Measurements from ENCODE around the gene EXOG. TPM values are rescaled to one million over a fixed set of nuclear protein-coding genes. Genes with fewer than 3 reads are reported as not detected.

EXOG gene
- total and polyA plus RNA-seq, 4 donors, result 5.8 to 17.2 (median 12.6) TPM

DNA sequence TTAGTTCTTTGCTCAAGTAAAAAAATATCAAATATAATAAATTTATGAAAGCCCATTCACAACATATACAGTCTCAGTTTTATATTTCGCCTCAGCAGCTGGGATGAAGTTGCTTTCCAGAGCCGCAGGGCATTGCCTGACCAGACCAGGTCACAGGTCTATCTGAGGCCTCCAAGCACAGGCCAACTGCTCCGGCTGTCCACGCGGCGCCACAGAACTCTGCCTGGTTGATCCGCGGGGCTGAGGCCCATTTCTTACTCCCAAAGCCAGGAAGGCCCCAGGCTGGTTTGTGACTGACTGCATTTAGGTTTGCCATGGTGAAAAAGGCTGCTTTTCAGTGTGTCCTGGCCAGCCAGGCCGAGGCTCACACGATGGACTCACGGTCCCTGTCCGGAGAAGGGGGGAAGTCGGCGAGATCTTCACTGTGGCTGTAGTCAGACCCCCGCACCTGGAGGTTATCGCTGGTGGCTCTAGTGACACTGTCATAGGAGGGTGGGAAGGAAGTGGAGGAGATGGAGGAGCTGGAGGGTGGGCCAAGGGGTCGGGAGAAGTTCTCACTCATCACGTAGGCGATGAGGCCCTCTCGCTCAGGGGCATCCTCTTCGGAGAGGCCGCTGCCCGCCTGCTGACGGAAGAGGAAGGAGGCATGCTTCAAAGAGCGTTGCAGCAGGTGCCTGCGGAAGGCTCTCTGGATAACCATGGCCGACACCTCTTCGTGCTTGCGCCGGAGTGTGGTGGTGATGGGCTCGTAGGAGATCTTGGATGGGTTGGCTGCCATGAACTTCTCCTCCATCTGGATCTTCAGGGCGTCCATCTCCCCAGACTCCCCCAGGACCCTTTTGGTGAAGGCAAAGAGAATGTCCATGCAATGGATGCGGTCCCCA is 54.1 kb downstream of the EXOG start:
- ATAC-seq (ENCODE audit: low FRiP score) (no peak), DNase-seq (peak in 1 of 2 donors; percentile 50)
- intact Hi-C loops (cut with DNase I), result no loop called here
- Histone ChIP-seq H3K27me3 (ENCODE audit: control insufficient read depth in 1 of 2, insufficient read depth in 2 of 2, low read length in 1 of 2) (no peaks in the 10 kb centered on the region), H3K9me3 (ENCODE audit: control insufficient read depth, low read length) (peaks cover 2% of the 10 kb centered on the region), H3K4me3 (ENCODE audit: low read length in 2 of 2) (no peak overlapping the region), H3K36me3 (ENCODE audit: control insufficient read depth in 1 of 2, insufficient read depth in 2 of 2, low read length in 1 of 2) (no peaks in the 10 kb centered on the region), H3K27ac (ENCODE audit: low read depth in 1 of 2, low read length in 2 of 2) (no peak overlapping the region), H3K4me1 (ENCODE audit: control insufficient read depth in 1 of 2, insufficient read depth in 2 of 2, low read length in 2 of 2) (no peaks in the 10 kb centered on the region)
- WGBS, 2 donors, result 96 to 97% methylated on average over 33 of the region's 33 CpGs

DNA sequence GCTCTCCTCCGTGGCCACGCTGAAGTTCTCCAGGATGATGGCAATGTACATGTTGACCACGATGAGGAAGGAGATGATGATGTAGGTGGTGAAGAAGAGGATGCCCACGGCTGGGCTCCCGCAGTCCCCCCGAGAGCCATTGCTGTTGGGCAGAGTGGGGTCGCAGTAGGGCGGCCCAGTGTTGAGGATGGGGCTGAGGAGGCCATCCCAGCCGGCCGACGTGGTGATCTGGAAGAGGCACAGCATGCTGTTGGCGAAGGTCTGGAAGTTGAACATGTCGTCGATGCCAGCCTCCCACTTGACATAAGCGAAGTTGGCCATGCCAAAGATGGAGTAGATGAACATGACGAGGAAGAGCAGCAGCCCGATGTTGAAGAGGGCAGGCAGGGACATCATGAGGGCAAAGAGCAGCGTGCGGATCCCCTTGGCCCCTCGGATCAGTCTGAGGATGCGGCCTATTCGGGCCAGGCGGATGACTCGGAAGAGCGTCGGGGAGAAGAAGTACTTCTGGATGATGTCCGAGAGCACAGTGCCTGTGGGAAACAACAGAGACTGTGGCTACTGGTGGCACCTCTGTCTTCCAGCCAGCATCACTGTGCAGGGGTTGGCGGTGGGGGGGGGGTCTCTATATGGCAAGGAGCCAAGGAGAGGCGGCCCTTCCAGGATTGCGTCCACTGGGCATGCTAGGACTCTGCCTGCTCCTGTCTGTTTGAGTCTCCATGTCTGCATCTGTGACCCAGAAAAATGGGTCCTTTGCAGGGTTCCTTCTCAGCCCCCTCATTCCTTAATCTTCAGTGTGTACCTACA is 55.1 kb downstream of the EXOG start:
- H3K36me3 ChIP-seq (ENCODE audit: control insufficient read depth in 1 of 2, insufficient read depth in 2 of 2, low read length in 1 of 2), result no peaks in the 10 kb centered on the region
- H3K9me3 ChIP-seq (ENCODE audit: control insufficient read depth, low read length), result peaks cover 2% of the 10 kb centered on the region
- whole genome bisulfite sequencing, 2 donors, result 94 to 95% methylated on average over 30 of the region's 30 CpGs
- H3K27ac ChIP-seq (ENCODE audit: low read depth in 1 of 2, low read length in 2 of 2), result no peak overlapping the region
- intact Hi-C loops (cut with DNase I), result no loop called here
- H3K4me1 ChIP-seq (ENCODE audit: control insufficient read depth in 1 of 2, insufficient read depth in 2 of 2, low read length in 2 of 2), result no peaks in the 10 kb centered on the region
- DNase-seq, result peak in 1 of 2 donors; percentile 47
- no peak overlapping the region for H3K4me3 ChIP-seq (ENCODE audit: low read length in 2 of 2)
- H3K27me3 ChIP-seq (ENCODE audit: control insufficient read depth in 1 of 2, insufficient read depth in 2 of 2, low read length in 1 of 2), result no peaks in the 10 kb centered on the region
- ATAC-seq (ENCODE audit: low FRiP score), result no peak

GRCh38 chr3:38552364-38552763 is 56.2 kb downstream of the EXOG start:
- WGBS, 2 donors, result 76 to 81% methylated on average over 6 of the region's 6 CpGs
- no peak for ATAC-seq (ENCODE audit: low FRiP score)
- no peak for DNase-seq
- no peak overlapping the region for H3K4me3 ChIP-seq (ENCODE audit: low read length in 2 of 2)
- H3K4me1 ChIP-seq (ENCODE audit: control insufficient read depth in 1 of 2, insufficient read depth in 2 of 2, low read length in 2 of 2), result no peaks in the 10 kb centered on the region
- no peaks in the 10 kb centered on the region for H3K36me3 ChIP-seq (ENCODE audit: control insufficient read depth in 1 of 2, insufficient read depth in 2 of 2, low read length in 1 of 2)
- no peaks in the 10 kb centered on the region for H3K27me3 ChIP-seq (ENCODE audit: control insufficient read depth in 1 of 2, insufficient read depth in 2 of 2, low read length in 1 of 2)
- no peak overlapping the region for H3K27ac ChIP-seq (ENCODE audit: low read depth in 1 of 2, low read length in 2 of 2)
- peaks cover 2% of the 10 kb centered on the region for H3K9me3 ChIP-seq (ENCODE audit: control insufficient read depth, low read length)
- intact Hi-C loops (cut with DNase I), result no loop called here

DNA sequence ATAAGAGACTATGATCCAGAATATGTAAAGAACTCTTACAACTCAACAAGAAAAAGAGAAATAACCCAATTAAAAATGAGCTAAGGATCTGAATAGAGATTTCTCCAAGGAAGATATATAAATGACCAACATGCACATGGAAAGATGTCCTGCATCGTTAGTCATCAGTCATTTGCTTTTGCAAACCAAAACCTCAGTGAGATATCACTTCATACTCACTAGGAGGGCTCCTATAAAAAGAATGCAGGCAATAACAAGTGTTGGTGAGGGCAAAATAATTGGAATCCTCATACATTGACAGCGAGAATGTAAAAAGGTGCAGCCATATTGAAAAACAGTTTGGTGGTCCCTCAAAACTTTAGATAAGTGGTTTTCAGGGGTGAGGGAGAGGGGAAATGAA is 56.9 kb downstream of the EXOG start:
- no peak for DNase-seq
- no peaks in the 10 kb centered on the region for H3K36me3 ChIP-seq (ENCODE audit: control insufficient read depth in 1 of 2, insufficient read depth in 2 of 2, low read length in 1 of 2)
- H3K4me1 ChIP-seq (ENCODE audit: control insufficient read depth in 1 of 2, insufficient read depth in 2 of 2, low read length in 2 of 2), result no peaks in the 10 kb centered on the region
- H3K27me3 ChIP-seq (ENCODE audit: control insufficient read depth in 1 of 2, insufficient read depth in 2 of 2, low read length in 1 of 2), result no peaks in the 10 kb centered on the region
- ATAC-seq (ENCODE audit: low FRiP score), result no peak
- peaks cover 2% of the 10 kb centered on the region for H3K9me3 ChIP-seq (ENCODE audit: control insufficient read depth, low read length)
- 88 to 92% methylated on average over 2 of the region's 2 CpGs for WGBS, 2 donors
- no peak overlapping the region for H3K27ac ChIP-seq (ENCODE audit: low read depth in 1 of 2, low read length in 2 of 2)
- intact Hi-C loops (cut with DNase I), result no loop called here
- H3K4me3 ChIP-seq (ENCODE audit: low read length in 2 of 2), result no peak overlapping the region

GRCh38 chr3:38554127-38554827 is 58.1 kb downstream of the EXOG start:
- ATAC-seq (ENCODE audit: low FRiP score) (no peak), DNase-seq (peak in 1 of 2 donors; percentile 48)
- intact Hi-C loops (cut with DNase I), result no loop called here

DNA sequence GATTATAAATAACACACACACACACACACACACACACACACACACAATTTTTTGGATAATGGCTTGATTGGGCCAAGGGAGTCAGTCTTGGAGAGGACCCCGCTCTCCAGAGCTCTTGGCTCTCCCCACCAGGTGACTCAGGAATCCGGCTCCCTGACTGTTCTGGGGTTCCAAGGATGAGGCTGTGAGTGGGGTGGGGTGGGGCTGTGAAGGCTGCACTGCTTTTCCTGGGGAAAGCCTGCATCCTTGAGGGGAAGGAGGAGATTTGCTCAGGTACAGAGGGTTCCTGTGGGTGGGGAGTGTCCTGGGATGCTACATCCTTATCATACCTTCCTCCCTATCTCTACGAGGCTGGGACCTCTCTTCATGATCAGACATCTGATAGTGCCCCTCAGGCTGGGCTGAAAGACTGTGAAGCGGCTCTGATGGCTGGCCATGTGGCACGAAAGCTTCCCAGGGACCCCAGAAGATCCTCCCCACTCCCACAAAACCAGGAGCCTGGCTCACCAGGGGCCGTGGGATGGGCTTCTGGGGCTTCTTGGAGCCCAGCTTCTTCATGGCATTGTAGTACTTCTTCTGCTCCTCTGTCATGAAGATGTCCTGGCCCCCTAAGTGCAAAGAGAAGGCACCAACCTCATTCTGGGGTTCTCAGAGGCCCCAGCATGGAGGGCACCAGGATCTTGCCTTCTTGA is 59.2 kb downstream of the EXOG start:
- intact Hi-C loops (cut with DNase I), result no loop called here
- Histone ChIP-seq H3K27me3 (ENCODE audit: control insufficient read depth in 1 of 2, insufficient read depth in 2 of 2, low read length in 1 of 2) (no peaks in the 10 kb centered on the region), H3K4me1 (ENCODE audit: control insufficient read depth in 1 of 2, insufficient read depth in 2 of 2, low read length in 2 of 2) (no peaks in the 10 kb centered on the region), H3K4me3 (ENCODE audit: low read length in 2 of 2) (no peak overlapping the region), H3K27ac (ENCODE audit: low read depth in 1 of 2, low read length in 2 of 2) (no peak overlapping the region), H3K9me3 (ENCODE audit: control insufficient read depth, low read length) (peaks cover 2% of the 10 kb centered on the region), H3K36me3 (ENCODE audit: control insufficient read depth in 1 of 2, insufficient read depth in 2 of 2, low read length in 1 of 2) (no peaks in the 10 kb centered on the region)
- 82 to 87% methylated on average over 6 of the region's 6 CpGs for WGBS, 2 donors
- DNase-seq, result peak in 1 of 2 donors; percentile 20
- no peak for ATAC-seq (ENCODE audit: low FRiP score)

More at GRCh38 chr3:38554127-38554827, 58.1 kb downstream of the EXOG start:
- Histone ChIP-seq H3K9me3 (ENCODE audit: control insufficient read depth, low read length) (peaks cover 2% of the 10 kb centered on the region), H3K27ac (ENCODE audit: low read depth in 1 of 2, low read length in 2 of 2) (no peak overlapping the region), H3K36me3 (ENCODE audit: control insufficient read depth in 1 of 2, insufficient read depth in 2 of 2, low read length in 1 of 2) (no peaks in the 10 kb centered on the region), H3K4me3 (ENCODE audit: low read length in 2 of 2) (no peak overlapping the region), H3K4me1 (ENCODE audit: control insufficient read depth in 1 of 2, insufficient read depth in 2 of 2, low read length in 2 of 2) (no peaks in the 10 kb centered on the region), H3K27me3 (ENCODE audit: control insufficient read depth in 1 of 2, insufficient read depth in 2 of 2, low read length in 1 of 2) (no peaks in the 10 kb centered on the region)
- WGBS, 2 donors, result 91 to 92% methylated on average over 8 of the region's 8 CpGs

- no peak for ATAC-seq (ENCODE audit: low FRiP score)
- Histone ChIP-seq H3K36me3 (ENCODE audit: control insufficient read depth in 1 of 2, insufficient read depth in 2 of 2, low read length in 1 of 2) (no peaks in the 10 kb centered on the region), H3K4me1 (ENCODE audit: control insufficient read depth in 1 of 2, insufficient read depth in 2 of 2, low read length in 2 of 2) (no peaks in the 10 kb centered on the region), H3K27ac (ENCODE audit: low read depth in 1 of 2, low read length in 2 of 2) (no peak overlapping the region), H3K4me3 (ENCODE audit: low read length in 2 of 2) (no peak overlapping the region), H3K27me3 (ENCODE audit: control insufficient read depth in 1 of 2, insufficient read depth in 2 of 2, low read length in 1 of 2) (no peaks in the 10 kb centered on the region), H3K9me3 (ENCODE audit: control insufficient read depth, low read length) (peaks cover 2% of the 10 kb centered on the region)
- 92% methylated on average over 2 of the region's 2 CpGs for WGBS, 2 donors
- DNase-seq, result peak in 1 of 2 donors; percentile 37
- intact Hi-C loops (cut with DNase I), result no loop called here
These were observed 59.8 kb downstream of the EXOG start for GRCh38 chr3:38555926-38556325.
